Glomerular visceral epithelial cell (primary cell): ENCODE measurements around the gene GCH1.
"Not testable (repeated sequence)": the region's sequence is repeated elsewhere in the genome, so short reads cannot be mapped to it uniquely, and the experiment has no call there.

Experiments
- DNase-seq: peaks from one replicate; pipeline ENCODE4 v3.0.0-alpha.2; 2016; ENCODE audit errors: extremely low spot score

The GCH1 gene

DNA sequence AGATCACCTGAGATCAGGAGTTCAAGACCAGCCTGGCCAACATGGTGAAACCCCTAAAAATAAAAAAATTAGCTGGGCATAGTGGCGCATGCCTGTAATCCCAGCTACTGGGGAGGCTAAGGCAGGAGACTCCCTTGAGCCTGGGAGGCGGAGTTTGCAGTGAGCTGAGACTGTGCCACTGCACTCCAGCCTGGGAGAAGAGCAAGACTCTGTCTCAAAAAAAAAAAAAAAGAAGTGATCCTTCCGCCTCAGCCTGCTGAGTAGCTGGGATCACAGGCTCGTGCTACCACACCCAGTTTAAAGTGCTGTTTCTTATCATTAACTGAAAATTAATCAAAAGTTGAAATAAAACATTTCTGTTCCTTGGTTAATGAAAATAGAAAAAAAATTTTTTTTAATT is 6.3 kb upstream of the GCH1 start:
- not testable (repeated sequence) for DNase-seq

DNA sequence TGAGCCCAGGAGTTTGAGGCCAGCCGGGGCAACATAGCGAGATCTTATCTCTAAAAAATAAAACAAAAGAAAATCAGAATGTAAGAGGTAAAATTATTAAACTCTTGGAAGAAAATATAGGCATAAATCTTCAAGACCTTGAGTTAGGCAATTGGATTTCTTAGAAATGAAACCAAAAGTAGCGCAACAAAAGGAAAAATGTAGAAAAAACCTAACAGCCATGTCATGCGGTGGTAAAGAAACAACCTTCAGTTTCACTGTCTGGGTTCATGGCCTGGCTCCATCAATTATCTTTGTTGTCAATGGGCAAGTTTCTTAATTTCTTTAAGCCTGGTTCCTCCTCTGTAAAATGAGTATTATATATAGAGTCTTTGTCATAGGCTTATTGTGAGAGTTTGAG is 5.6 kb upstream of the GCH1 start:
- DNase-seq: no peak

DNA sequence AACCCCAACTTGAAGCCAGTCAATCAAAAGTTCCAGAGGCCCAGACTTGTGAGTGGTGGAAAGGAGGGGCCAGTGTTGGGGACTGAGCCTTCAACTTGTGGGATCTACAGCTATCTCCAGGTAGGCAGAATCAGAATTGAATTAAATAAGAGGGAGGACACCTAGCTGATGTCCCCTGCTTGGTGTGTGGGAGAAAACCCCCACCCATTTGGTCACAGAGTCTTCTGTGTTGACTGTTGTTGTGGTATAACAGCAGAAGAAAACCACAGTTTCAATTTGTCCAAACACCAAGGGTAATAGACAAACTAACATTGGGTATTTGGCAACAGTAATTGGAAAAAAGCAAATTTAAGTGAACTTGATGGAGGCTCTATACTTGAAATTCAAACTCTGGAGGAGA is 3.4 kb upstream of the GCH1 start:
- no peak for DNase-seq

GRCh38 chr14:54902143-54902520 is 494 bp downstream of the GCH1 start:
- peak; percentile 71 for DNase-seq

DNA sequence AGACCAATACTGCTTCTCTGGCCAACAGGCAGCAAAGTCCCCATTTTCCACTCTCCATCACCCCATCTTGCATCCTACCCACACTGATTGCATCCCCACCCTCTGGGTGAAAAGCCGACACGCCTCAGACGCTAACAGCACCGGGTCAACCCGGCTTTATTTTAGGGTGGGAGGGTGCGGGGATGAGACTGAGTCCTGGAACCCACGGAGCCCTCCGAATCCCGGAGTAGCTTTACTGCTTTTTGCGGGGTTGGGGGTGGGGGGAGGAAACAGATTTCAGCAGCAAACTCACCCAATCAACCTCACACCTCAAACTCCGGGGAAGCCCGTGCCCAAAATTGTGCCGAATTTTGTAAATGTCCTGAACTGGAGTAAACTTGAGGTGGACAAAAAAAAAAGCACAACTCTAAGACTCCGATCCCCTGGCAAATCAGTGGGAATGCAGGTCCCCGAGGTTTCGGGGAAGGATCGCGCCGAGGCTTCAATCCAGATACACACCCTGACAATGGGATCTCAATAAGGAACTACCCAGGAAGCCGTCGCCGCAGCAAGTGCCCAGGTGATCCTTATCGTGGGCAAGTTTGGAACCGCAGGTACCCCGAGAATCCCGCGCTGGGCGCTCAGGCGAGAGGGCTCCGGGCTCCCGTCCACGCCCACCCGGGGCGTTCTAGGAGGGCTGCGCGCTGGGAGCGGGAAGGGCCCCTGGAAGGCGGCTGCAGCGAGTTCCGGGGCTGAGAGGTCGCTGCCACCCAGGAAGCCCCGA is 1.1 kb downstream of the GCH1 start:
- DNase-seq: no peak

DNA sequence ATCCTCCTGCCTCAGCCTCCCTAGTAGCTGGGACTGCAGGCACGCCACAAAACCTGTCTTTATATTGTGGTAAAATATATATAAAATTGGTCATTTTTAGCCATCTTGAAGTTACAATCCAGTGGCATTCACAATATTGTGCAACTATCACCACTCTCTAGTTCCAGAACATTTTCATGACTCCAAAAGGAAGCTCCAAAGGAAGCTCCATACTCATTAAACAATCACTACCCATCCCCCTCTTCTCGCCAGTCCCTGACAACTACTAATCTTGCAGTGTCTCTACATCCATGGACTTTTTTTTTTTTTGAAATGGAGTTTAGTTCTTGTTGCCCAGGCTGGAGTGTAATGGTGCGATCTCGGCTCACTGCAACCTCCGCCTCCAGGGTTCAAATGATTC is 3.1 kb downstream of the GCH1 start:
- no peak for DNase-seq

- not testable (repeated sequence) for DNase-seq
These were observed 4.6 kb downstream of the GCH1 start for GRCh38 chr14:54897809-54898555.

- no peak for DNase-seq
These were observed 6.9 kb downstream of the GCH1 start for GRCh38 chr14:54895683-54896082.

DNA sequence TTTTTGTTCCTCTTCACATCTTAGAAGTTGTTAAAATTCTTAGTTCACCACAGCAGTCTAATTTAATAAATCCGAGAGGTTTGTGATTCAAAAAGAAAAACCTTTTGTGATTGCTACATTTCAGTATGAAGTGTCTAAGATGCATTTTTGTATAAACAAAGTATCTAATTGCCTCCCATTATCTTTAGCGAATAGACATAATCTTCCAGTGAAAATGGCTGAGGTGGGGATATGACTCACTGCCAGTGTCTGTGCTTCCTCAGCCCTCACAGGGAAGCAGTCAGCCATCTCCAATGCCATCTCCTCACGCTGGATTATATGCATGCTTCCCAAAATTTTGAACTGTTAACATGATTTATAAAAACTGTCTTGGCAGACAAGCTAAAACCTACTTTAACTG is 7.6 kb downstream of the GCH1 start:
- peak; percentile 54 for DNase-seq

DNA sequence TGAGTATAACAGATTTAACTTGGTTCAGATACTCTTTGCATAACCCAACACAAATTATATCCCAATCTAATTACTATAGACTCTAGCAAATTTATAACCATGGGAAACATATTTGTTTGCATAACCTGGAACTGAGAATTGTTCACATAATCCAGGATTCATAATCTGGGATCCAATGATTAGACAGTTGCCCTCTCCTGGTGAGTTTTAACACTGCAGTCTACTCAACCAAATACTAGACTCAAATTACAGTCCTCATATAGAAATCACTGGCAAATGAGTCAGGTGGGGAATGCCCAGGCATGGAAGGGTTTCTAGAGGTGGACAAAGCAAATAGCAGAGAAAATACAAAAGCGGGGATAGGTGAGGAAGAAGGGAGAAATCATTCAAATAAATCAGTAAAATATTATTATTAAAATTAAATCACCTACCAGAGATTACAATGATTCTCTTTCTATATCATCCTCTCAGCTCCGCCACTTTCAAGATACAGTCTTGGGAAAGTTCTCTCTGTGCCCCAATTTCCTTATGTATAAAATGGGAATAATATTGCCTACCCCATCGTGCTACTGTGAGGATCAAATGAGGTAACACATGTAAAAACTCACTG is 9.4 kb downstream of the GCH1 start:
- DNase-seq: peak; percentile 68

GRCh38 chr14:54891471-54892245 is 11.0 kb downstream of the GCH1 start:
- DNase-seq: no peak

- no peak for DNase-seq
These were observed 11.8 kb downstream of the GCH1 start for GRCh38 chr14:54890788-54891187.

DNA sequence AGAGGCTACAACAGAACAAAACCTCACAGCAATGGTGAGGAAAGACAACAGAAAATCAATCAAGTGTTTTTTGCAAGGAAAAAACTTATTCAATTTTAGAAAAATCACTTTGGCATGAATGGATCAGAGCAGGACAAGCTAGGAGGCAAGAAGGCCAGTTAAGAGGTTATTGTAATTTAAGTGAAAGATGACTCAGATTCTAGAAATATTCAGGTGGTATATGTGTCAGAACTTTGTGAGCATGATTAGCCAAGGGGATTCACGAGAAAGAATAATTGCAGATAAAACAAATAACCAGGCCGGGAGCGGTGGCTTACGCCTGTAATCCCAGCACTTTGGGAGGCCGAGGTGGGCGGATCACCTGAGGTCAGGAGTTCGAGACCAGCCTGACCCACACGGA is 12.7 kb downstream of the GCH1 start:
- DNase-seq: peak; percentile 28

GRCh38 chr14:54882521-54882920 is 20.1 kb downstream of the GCH1 start:
- DNase-seq: no peak

DNA sequence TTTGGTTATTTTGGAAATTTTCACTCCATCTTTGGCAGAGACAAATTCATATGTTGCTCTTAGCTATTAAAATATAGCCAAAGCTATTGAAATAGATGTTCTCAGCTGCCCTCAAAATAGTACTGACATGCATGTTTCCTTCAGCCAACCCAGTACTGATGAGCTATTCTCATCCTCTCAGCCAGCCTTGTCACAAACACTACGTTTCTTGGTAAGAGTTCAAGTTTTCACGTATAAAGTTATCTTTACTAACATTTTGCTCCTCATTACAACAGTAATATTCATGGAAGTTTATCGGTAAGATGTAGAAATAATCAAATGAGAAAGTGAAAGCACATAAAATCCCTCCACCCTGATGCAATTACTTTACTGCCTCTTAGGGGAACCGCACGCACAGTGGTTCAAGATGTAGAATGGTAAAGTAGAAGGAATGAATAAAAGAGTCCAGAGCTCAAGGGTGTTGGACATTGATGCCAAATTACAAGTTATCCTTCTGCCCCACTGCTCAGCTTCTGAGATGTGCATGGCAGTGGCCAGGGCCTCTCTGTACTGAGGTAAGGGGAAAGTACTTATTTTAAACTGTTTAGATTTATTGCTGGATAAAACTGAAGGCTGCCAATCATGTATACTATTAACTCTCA is 20.7 kb downstream of the GCH1 start:
- no peak for DNase-seq

DNA sequence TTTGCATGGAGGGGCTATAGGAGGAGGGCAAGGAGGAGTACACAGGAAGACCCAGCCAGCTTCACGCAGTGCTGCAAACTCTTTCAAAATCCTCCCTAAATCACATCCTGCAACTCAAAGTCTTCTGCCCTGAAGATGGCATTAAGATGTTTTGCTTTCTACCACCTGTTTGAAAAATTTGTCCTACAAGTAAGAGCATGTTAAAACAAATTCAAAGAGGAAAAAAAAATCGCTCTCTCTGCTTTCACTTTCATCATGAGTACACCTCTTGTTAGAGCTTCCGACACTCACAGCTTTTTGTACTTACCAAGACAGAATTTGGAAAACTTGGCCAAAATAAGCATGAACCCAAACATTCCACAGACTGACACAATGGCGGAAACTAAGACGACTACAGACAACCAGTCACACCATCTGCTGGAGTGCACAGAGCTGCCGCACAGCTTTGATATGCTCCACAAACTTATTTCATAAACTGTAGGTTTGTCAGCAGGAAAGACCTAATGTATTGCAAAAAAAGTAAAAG is 21.3 kb downstream of the GCH1 start:
- no peak for DNase-seq

DNA sequence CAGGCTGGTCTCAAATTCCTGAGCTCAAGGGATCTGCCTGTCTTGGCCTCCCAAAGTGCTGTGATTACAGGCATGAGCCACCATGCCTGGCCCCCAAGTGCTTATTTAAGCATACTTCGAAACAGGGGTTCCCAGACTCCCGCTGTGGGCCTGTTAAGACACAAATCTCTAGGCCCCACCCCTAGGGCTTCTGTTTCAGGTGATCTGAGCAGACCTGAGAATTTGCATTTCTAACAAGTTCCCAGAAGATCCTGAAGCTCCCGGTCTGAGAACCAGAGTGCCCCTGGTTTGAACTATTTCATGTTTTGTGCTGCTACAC is 25.0 kb downstream of the GCH1 start:
- no peak for DNase-seq

GRCh38 chr14:54877015-54877702 is 25.5 kb downstream of the GCH1 start:
- DNase-seq: no peak

GRCh38 chr14:54875648-54876047 is 27.0 kb downstream of the GCH1 start:
- not testable (repeated sequence) for DNase-seq

DNA sequence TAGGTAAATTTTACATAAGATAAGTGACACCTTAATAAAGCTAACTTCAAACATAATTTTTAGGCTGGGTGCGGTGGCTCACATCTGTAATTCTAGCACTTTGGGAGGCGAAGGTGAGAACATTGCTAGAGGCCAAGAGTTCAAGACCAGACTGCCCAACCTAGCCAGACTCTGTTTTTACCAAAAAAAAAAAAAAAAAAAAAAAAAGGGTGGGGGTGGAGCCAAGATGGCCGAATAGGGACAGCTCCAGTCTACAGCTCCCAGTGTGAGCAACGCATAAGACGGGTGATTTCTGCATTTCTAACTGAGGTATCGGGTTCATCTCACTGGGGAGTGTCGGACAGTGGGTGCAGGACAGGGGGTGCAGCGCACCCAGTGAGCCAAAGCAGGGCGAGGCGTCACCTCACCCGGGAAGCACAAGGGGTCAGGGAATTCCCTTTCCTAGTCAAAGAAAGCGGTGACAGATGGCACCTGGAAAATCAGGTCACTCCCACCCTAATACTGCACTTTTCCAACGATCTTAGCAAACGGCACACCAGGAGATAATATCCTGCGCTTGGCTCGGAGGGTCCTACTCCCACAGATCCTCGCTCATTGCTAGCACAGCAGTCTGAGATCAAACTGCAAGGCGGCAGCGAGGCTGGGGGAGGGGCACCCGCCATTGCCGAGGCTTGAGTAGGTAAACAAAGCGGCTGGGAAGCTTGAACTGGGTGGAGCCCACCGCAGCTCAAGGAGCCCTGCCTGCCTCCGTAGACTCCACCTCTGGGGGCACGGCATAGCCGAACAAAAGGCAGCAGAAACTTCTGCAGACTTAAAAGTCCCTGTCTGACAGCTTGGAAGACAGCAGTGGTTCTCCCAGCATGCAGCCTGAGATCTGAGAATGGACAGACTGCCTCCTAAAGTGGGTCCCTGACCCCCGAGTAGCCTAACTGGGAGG is 32.2 kb downstream of the GCH1 start:
- DNase-seq: peak; percentile 38
